Fibroblast of villous mesenchyme (primary cell): Measurements from ENCODE around the gene C16orf87. TPM values are rescaled to one million over a fixed set of nuclear protein-coding genes. Genes with fewer than 3 reads are reported as not detected.

Experiments used
- DNase-seq: peaks from one replicate; pipeline ENCODE4 v3.0.0-alpha.2; 2010; ENCODE audit warnings: low read depth
- H3K4me3 ChIP-seq: 2 replicates; pipeline ENCODE4 v1.5.1; 2011; ENCODE audit warnings: low read depth, mild to moderate bottlenecking, low read length
- total RNA-seq: library from RNA; depleted of rRNA; stranded (reverse); fragments of >200 nt; gene quantifications from 2 replicates; pipeline ENCODE4 v1.2.3, GENCODE V29; 2012
- TF ChIP-seq, protein P1 (sequence below): IDR thresholded peaks from 2 replicates; pipeline ENCODE4 v1.5.1; 2012; ENCODE audit warnings: low read depth, mild to moderate bottlenecking, low read length; ENCODE audit not compliant: insufficient read depth

The C16orf87 gene
- total RNA-seq, 1 donor = 14.7 TPM

DNA sequence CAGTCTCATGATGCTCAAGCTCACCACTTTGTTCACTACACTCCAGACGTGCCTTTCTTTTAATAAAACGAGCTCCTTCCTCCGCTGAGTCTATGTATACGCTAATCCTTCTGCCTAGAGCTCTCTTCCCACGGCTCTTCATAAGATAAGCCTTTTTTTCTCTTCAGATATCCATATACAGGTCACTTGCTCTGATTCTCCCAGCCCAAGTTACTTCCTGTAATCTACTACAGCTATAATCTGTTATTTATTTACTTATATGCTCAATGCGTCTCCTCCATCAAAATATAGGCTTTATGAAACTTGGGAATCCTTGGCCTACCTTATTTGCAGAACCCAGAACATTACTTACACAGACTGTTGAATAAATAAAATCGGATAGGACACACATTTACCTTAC is 17.4 kb downstream of the C16orf87 start:
- H3K4me3 ChIP-seq = no peak overlapping the region
- TF ChIP-seq, protein P1, sequence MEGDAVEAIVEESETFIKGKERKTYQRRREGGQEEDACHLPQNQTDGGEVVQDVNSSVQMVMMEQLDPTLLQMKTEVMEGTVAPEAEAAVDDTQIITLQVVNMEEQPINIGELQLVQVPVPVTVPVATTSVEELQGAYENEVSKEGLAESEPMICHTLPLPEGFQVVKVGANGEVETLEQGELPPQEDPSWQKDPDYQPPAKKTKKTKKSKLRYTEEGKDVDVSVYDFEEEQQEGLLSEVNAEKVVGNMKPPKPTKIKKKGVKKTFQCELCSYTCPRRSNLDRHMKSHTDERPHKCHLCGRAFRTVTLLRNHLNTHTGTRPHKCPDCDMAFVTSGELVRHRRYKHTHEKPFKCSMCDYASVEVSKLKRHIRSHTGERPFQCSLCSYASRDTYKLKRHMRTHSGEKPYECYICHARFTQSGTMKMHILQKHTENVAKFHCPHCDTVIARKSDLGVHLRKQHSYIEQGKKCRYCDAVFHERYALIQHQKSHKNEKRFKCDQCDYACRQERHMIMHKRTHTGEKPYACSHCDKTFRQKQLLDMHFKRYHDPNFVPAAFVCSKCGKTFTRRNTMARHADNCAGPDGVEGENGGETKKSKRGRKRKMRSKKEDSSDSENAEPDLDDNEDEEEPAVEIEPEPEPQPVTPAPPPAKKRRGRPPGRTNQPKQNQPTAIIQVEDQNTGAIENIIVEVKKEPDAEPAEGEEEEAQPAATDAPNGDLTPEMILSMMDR = no peak
- DNase-seq = no peak

DNA sequence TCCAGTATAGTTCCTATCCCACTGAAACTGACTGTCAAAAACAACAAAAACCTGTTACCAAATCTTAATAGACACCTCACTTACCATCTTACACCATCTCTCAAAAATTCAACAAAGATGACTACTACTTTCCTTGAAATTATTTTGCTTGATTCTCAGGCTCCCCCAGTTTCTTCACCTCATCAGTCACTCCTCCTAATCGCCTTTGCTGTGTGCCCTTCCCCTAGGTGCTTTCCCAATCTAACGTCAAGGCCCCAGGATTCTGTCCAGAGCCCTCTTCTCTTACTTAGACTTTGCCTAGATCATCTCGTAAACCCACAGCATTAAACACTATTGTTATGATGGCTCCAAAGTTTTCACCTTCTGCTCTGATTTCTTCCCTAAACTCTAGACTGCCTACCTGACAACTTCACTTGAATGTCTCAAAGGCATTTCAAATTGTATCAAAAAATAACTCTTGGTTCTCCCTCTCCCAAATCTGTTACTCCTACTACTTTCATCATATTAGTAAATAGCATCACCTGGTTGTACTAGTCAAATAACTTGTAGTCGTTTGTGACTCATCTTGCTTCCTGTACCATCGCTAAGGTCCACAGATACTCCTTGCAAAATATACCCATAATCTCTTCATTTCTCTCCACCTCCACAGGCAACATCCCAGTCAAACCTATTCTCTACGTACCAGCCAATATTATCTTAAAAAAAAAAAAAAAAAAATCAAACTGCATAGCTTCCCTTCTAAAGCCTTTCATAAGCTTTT is 18.0 kb downstream of the C16orf87 start:
- TF ChIP-seq, protein P1 = no peak
- no peak for DNase-seq
- no peak overlapping the region for H3K4me3 ChIP-seq

DNA sequence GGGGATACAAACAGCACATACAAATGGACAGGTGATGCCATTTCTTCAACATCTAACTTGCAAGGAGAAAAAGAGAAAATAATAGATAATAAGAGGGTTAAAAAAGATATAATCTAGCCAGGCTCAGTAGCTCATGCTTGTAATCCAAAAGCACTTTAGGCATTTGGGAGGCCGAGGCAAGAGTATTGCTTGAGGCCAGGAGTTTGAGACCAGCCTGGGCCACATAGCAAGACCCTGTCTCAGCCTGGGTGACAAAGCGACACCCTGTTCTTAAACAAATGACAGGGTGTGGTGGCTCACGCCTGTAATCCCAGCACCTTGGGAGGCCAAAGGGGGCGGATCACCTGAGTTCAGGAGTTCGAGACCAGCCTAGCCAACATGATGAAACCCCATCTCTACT is 19.3 kb downstream of the C16orf87 start:
- H3K4me3 ChIP-seq = no peak overlapping the region
- TF ChIP-seq, protein P1 = no peak
- no peak for DNase-seq

DNA sequence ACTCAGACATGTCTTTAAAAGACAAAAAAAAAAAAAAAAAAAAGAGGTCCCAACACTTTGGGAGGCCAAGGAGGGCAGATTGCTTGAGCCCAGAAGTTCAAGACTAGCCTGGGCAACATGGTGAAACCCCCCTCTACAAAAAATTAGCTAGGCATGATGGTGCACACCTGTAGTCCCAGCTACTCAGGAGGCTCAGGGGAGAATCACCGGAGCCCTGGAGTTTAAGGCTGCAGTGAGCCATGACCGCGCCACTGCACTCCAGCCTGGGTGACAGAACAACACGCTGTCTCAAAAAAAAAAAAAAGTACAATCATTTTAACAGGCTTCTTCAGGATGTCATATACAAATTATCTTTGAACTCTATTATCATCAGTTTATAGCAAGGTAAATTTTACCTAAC is 22.0 kb downstream of the C16orf87 start:
- TF ChIP-seq, protein P1 = no peak
- H3K4me3 ChIP-seq = no peak overlapping the region
- no peak for DNase-seq

DNA sequence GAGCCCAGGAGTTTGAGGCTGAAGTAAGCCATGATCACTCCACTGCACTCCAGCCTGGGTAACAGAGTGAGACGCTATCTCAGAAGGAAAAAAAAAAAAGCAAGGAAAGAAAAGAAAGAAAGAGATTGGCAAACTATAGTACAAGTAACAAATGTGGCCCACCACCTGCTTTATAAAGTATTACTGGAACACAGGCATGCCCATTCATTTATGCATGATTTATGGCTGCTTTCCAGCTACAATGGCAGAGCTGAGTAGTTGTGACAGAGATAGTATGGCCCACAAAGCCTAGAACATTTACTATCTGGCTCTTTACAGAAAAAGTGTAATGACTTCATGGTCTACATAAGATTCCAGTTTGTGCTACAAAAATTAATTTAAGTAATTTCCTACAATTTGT is 23.6 kb downstream of the C16orf87 start:
- DNase-seq = no peak
- TF ChIP-seq, protein P1 = no peak
- H3K4me3 ChIP-seq = no peak overlapping the region

DNA sequence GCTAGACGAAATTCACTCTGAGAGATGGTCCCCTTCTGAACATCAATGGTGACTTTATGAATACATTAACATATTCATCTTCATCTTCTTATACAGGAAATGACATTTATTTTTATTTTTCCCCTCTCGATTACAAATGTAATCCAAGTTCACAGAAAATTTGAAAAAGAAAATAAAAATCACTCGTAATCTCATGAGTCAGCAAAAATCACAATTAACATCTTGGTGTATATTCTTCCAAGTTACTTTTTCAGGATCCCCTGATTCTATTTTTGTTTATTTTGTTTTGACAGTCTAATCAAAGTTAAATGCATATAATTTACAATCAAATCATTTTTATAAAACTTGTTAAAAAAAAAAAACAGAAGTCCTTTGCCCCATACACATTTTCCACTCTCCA is 27.6 kb downstream of the C16orf87 start:
- TF ChIP-seq, protein P1 = no peak
- DNase-seq = no peak
- no peak overlapping the region for H3K4me3 ChIP-seq

DNA sequence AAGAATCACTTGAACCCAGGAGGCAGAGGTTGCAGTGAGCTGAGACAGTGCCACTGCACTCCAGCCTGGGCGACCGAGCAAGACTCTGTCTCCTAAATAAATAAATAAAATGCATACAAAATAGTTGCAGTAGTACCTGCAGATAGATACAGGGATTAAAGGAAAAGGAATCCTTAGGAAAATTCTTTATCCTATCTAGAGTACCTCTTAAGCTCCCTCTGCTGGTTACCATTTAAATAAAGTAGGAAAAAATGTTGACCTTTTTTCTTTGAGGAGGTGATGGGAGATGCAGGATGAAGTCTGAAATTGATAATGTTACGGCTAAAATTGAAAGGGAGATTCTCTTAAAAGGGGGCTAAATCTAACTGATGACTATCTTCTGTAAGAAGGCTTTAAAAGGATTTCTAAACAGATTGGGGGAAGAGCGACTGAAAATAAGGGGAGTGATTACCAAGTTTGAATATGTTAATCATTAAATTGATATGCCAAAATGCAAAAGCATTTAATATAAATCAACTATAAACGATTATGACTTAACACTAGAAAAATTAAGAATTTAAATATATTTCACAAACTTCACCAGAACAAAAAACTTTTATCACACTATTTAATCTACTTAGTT is 29.4 kb downstream of the C16orf87 start:
- peak; percentile 27 for DNase-seq
- no peak overlapping the region for H3K4me3 ChIP-seq

More for the DNA sequence above, 29.4 kb downstream of the C16orf87 start:
- TF ChIP-seq, protein P1 = peak; percentile 53
